Effector memory CD4-positive, alpha-beta T cell (primary cell): Measurements from ENCODE around the gene SLC4A3.

ENCODE experiments used
- DNase-seq, 3 donors: peaks; one replicate each; pipeline ENCODE4 v3.0.0-alpha.2; 2020
- H3K27ac ChIP-seq: 2 replicates; pipeline ENCODE4 v1.7.0; 2013; ENCODE audit warnings: mild to moderate bottlenecking, low read length, moderate library complexity; ENCODE audit not compliant: insufficient read depth, poor library complexity, severe bottlenecking
- H3K27me3 ChIP-seq: replicated peaks from 2 replicates; pipeline ENCODE4 v1.7.0; 2013; ENCODE audit warnings: mild to moderate bottlenecking, low read length; ENCODE audit not compliant: insufficient read depth, control insufficient read depth, poor library complexity, severe bottlenecking
- H3K36me3 ChIP-seq: 2 replicates; pipeline ENCODE4 v1.7.0; 2013; ENCODE audit warnings: mild to moderate bottlenecking, low read length, moderate library complexity; ENCODE audit not compliant: control insufficient read depth, insufficient read depth
- H3K4me1 ChIP-seq: 2 replicates; pipeline ENCODE4 v1.7.0; 2013; ENCODE audit warnings: low read length, mild to moderate bottlenecking; ENCODE audit not compliant: control insufficient read depth, insufficient read depth, poor library complexity, severe bottlenecking
- H3K4me3 ChIP-seq: 2 replicates; pipeline ENCODE4 v1.7.0; 2013; ENCODE audit warnings: low read length, low read depth, mild to moderate bottlenecking; ENCODE audit not compliant: insufficient read depth, poor library complexity, severe bottlenecking
- H3K9me3 ChIP-seq: 2 replicates; pipeline ENCODE4 v1.7.0; 2013; ENCODE audit warnings: mild to moderate bottlenecking, low read length, moderate library complexity; ENCODE audit not compliant: control insufficient read depth
- total RNA-seq, 3 donors: gene quantifications; one replicate each; lab custom pipeline; 2026; lab: John Stamatoyannopoulos, UW

The SLC4A3 gene
- total RNA-seq, result 0 to 0.19 (median 0.09) reads per million in 3 donors

- H3K4me3 ChIP-seq, result peak within 1 kb of the TSS; percentile 35
Measured at GRCh38 chr2:219627103-219628100, at the start of gene SLC4A3. SLC4A3 (plus strand) TSS chr2:219627630; CDS start chr2:219627993, 363 bp downstream.

GRCh38 chr2:219578811-219579613 is 48.4 kb upstream of the SLC4A3 start:
- Histone ChIP-seq H3K9me3 (no peaks in the 10 kb centered on the region), H3K27me3 (no peaks in the 10 kb centered on the region), H3K4me1 (no peaks in the 10 kb centered on the region), H3K36me3 (no peaks in the 10 kb centered on the region), H3K27ac (no peak overlapping the region), H3K4me3 (no peak overlapping the region)
- DNase-seq, result no peak

More at GRCh38 chr2:219627103-219628100, at the start of gene SLC4A3:
- Histone ChIP-seq H3K27me3 (peaks cover 23% of the 10 kb centered on the region), H3K27ac (no peak within 1 kb of the TSS), H3K4me1 (peaks cover 6% of the 10 kb centered on the region), H3K9me3 (no peaks in the 10 kb centered on the region), H3K36me3 (no peaks in the 10 kb centered on the region)
- DNase-seq, result no peak

DNA sequence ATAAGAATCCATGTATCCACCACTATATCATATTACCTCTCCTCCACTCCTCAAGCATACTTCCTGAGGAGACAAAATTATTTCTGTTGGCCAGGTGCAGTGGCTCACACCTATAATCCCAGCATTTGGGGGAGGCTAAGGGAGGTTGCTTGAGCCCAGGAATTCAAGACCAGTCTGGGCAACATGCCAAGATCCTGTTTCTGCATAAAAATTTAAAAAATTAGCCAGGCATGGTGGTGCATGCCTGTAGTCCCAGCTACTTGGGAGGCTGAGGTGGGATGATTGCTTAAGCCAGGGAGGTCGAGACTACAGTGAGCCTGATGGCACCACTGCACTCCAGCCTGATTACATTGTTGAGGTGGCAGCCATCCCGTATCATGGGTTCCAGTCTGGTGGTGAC is 46.1 kb upstream of the SLC4A3 start:
- no peak overlapping the region for H3K27ac ChIP-seq
- no peaks in the 10 kb centered on the region for H3K36me3 ChIP-seq
- H3K27me3 ChIP-seq, result no peaks in the 10 kb centered on the region
- no peaks in the 10 kb centered on the region for H3K9me3 ChIP-seq
- DNase-seq, result no peak
- no peak overlapping the region for H3K4me3 ChIP-seq
- no peaks in the 10 kb centered on the region for H3K4me1 ChIP-seq

DNA sequence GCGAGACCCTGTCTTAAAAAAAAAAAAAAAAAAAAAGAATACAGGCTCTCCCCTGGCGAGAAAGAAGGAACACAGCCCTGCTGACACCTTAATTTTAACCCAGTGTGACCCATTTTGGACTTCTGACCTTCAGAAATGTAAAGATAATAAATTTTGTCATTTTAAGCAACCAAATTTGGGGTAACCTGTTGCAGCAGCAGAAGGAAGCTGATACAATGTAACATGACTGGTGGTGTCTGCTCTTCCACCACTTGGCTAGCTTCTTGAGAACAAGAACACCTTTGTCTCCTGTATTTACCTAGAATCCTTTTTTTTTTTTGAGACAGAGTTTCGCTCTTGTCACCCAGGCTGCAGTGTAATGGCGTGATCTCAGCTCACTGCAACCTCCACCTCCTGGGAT is 36.3 kb upstream of the SLC4A3 start:
- Histone ChIP-seq H3K27ac (no peak overlapping the region), H3K27me3 (no peaks in the 10 kb centered on the region), H3K4me1 (no peaks in the 10 kb centered on the region), H3K9me3 (no peaks in the 10 kb centered on the region), H3K36me3 (no peaks in the 10 kb centered on the region), H3K4me3 (no peak overlapping the region)
- no peak for DNase-seq

GRCh38 chr2:219592736-219593135 is 34.7 kb upstream of the SLC4A3 start:
- H3K4me1 ChIP-seq, result no peaks in the 10 kb centered on the region
- no peak overlapping the region for H3K27ac ChIP-seq
- H3K27me3 ChIP-seq, result no peaks in the 10 kb centered on the region
- no peaks in the 10 kb centered on the region for H3K36me3 ChIP-seq
- H3K4me3 ChIP-seq, result no peak overlapping the region
- H3K9me3 ChIP-seq, result no peaks in the 10 kb centered on the region
- DNase-seq, result no peak

DNA sequence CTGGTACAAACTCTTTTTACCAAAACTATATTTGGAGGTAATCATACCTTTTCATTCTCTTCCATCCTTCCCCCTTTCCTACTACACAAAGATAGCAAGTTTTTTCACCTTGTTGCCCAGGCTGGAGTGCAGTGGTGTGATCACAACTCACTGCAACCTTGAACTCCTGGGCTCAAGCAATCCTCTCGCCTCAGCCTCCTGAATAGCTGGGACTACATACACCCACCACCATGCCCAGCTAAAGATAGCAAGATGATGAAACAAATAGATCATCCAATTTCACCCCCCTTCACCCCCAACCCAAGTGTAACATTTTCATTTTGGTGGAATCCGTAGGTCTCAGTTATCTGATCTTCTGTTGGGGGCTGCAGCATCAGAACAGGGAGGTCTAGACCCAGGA is 34.3 kb upstream of the SLC4A3 start:
- no peaks in the 10 kb centered on the region for H3K9me3 ChIP-seq
- no peak overlapping the region for H3K27ac ChIP-seq
- no peak for DNase-seq
- H3K4me3 ChIP-seq, result no peak overlapping the region
- H3K36me3 ChIP-seq, result no peaks in the 10 kb centered on the region
- H3K27me3 ChIP-seq, result no peaks in the 10 kb centered on the region
- peaks cover 3% of the 10 kb centered on the region for H3K4me1 ChIP-seq

- DNase-seq, result no peak
Measured at GRCh38 chr2:219595256-219595655, 32.2 kb upstream of the SLC4A3 start.

GRCh38 chr2:219596954-219597551 is 30.4 kb upstream of the SLC4A3 start:
- Histone ChIP-seq H3K27me3 (no peaks in the 10 kb centered on the region), H3K4me1 (peaks cover 7% of the 10 kb centered on the region), H3K36me3 (peaks cover 10% of the 10 kb centered on the region), H3K4me3 (peak overlapping the region; percentile 93), H3K9me3 (no peaks in the 10 kb centered on the region), H3K27ac (peak overlapping the region; percentile 82)
- no peak for DNase-seq

More at GRCh38 chr2:219595256-219595655, 32.2 kb upstream of the SLC4A3 start:
- H3K4me1 ChIP-seq, result peaks cover 7% of the 10 kb centered on the region
- H3K9me3 ChIP-seq, result no peaks in the 10 kb centered on the region
- H3K27ac ChIP-seq, result no peak overlapping the region
- no peaks in the 10 kb centered on the region for H3K27me3 ChIP-seq
- H3K4me3 ChIP-seq, result no peak overlapping the region
- no peaks in the 10 kb centered on the region for H3K36me3 ChIP-seq

DNA sequence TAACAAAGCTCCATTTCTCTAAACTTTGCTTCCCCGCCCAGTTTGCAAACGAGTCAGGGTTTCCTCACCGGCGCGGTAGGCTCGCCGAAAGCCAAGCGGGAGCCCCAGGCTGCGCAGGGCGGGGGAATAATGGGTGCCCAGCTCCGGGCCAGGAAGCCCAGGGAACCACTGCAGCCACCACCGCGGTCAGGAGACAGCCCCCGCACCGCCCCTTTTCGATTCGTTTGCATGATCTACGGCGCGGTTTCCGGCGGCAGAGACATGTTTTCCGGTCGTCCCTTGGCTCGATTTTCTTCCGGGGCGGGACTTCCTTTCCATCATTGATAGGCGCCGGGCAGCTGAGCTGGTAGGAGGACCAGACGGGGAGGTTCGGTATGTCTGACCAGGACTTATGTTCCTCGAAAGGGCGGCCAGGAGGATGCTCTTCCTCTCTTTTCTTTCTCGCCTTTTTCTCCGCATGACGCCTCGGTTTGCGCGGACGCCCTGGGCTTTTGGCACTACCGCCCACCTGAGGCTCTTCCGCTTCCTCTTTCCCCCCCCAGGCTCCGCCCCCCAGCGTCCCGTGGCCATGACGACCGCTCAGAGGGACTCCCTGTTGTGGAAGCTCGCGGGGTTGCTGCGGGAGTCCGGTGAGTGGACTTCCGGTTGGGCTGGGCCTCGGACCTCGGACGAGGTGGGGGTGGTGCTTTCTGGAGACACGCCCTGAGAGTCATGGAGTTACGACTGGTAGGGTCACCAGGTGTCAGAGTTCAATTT is 29.7 kb upstream of the SLC4A3 start, which contains the start of gene STK11IP:
TSS of gene STK11IP (plus strand) at position 306 of the 756 bp plus-strand sequence. CDS start at position 569, 263 bp downstream.
- Histone ChIP-seq H3K9me3 (no peaks in the 10 kb centered on the region), H3K4me3 (peak within 1 kb of the TSS; percentile 93), H3K36me3 (peaks cover 16% of the 10 kb centered on the region), H3K27me3 (no peaks in the 10 kb centered on the region), H3K27ac (peak within 1 kb of the TSS; percentile 82), H3K4me1 (peaks cover 7% of the 10 kb centered on the region)
- DNase-seq, result peak; percentile 78 to 85 (median 81)
